ENCODE measurements around the gene LEMD1.

DNA sequence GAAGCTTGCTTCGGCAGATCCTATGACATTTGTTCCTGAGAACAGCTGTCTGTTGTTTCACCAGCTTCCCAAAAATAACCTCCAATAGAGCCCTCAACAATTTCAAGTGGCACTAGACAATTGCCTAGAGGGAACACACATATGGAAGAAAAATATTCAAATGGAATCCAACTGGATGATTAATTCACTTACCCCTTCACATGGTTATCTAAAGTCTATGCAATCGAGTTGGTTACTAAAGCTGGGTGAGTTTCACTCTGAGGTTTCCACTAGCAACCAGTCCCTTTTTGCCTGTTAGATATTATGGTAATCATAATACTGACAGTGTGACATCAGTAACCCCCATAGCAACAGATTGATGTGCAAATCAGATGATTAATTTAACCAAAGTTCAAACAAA lies at the start of gene LEMD1:
- TF ChIP-seq, protein P1, sequence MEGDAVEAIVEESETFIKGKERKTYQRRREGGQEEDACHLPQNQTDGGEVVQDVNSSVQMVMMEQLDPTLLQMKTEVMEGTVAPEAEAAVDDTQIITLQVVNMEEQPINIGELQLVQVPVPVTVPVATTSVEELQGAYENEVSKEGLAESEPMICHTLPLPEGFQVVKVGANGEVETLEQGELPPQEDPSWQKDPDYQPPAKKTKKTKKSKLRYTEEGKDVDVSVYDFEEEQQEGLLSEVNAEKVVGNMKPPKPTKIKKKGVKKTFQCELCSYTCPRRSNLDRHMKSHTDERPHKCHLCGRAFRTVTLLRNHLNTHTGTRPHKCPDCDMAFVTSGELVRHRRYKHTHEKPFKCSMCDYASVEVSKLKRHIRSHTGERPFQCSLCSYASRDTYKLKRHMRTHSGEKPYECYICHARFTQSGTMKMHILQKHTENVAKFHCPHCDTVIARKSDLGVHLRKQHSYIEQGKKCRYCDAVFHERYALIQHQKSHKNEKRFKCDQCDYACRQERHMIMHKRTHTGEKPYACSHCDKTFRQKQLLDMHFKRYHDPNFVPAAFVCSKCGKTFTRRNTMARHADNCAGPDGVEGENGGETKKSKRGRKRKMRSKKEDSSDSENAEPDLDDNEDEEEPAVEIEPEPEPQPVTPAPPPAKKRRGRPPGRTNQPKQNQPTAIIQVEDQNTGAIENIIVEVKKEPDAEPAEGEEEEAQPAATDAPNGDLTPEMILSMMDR (conservative IDR thresholded peaks at IDR 0.05): no peak
- no peak for TF ChIP-seq EZH2 (IDR thresholded peaks at IDR 0.05; ENCODE audit: low read depth)

Data from PC-9 (cell line).